GM18499 (cell line): ENCODE data around the gene CD200R1L.

Experiments
- ATAC-seq: cut with Tn5 transposase; IDR thresholded peaks from one replicate; pipeline ENCODE4 v1.9.1; 2021; ENCODE audit warnings: moderate number of reproducible peaks; ENCODE audit not compliant: insufficient read depth, unreplicated experiment

The CD200R1L gene

DNA sequence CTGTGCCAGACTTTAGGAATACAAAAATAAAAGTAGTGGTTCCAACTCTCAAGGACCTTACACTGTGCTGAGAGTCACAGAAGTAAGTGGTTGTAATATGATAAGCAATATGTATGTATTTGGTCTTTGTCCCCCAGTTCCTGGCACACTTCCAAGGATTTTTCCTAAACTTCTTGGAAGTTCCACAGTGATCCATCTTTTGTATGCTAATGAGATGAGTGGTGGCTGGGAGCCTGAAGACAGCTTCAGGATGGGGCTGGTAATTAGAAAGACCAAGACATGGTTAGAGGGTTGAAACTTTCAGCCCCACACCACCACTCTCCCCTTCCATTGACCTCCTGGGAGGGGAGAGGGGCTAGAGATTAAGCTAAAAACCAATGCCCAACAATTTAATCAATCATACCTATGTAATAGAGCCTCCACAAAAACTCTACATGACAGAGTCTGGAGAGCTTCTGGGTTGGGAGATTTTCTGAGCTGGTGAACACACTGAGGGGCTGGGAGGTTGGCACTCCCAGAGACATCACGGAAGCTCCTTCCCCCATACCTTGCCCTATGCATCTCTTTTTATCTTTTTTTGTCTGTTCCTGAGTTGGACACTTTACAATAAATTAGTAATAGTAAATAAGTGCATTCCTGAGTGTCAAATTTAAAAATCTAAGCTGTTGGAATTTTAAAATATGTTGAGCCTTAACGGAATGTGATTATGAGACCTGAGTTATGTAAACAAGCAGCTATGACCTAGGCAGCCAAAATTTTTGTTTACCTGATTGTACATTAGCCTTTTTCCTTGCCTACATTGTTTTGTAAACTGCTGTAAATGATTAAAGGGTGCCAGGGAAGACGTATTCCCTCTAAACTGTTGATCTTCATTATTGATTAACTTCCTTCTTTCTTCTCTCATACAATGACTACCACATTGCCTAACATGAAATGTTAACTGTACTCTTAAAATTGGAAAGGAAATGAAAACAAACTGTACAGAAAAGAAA, 24.3 kb downstream of the CD200R1L start:
- no peak for ATAC-seq

DNA sequence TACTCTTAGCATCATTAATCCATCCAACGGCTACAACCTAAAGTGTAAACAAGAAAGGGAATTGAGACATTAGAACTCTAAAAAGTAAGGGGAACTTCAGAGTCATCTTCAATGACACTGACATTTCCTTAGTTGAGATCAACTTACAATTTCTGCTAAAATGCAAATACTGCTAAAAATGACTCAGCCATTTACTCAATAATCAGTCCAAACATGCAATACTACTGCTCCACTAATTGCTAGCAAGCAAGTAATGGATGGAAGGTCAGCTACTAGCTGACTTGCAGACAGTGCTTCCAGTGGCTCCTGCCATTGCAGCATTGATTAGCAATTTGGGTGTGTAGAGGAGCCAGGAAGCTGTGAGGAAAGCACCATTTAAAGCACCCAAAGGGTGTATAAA, 28.4 kb downstream of the CD200R1L start:
- ATAC-seq: no peak

DNA sequence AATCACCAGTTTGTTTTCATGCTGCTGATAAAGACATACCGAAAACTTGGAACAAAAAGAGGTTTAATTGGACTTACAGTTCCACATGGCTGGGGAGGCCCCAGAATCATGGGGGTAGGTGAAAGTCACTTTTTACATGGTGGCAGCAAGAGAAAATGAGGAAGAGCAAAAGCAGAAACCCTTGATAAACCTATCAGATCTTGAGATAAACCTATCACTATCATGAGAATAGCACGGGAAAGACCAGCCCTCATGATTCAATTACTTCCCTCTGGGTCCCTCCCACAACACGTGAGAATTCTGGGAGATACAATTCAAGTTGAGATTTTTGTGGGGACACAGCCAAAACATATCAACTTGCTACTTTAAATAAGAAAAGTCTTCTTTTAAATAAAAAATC, 28.9 kb downstream of the CD200R1L start:
- ATAC-seq: no peak

DNA sequence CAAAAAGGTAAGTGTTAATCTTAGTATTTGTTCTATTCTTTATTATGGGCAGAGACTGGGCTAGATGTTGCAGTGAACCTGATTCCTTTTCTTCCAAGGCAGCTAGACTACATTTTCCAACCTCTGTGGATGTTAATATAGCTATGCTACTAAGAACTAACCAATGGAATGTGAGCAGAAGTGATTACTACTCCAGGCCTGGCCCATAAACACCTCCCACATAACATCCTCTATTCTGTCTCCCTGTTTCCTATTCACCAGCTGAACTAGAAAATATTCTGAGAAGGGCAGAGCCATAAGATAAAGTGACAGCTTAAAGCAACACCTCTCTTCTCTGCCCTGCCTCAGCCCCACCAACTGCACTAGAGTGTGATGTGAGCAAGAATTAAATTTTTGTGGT, 29.4 kb downstream of the CD200R1L start:
- ATAC-seq: no peak

DNA sequence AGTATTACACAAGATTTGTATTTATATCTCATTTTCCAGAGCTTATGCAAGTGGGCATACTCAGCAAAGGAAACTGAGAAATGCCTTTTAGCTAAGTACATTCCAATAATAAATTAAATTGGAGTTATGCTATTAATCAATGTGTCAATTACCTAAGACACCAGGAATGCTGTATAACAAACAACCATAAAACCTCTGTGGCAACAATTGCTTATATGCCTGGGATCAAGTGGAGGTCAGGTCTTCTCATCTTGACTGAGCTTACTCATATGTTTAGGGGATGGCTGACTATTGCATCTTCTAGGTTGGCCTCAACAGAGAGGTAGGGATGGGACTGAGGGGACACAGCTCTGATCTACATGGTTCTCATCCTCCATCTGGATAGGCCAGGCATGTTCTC, 30.7 kb downstream of the CD200R1L start:
- ATAC-seq: no peak

DNA sequence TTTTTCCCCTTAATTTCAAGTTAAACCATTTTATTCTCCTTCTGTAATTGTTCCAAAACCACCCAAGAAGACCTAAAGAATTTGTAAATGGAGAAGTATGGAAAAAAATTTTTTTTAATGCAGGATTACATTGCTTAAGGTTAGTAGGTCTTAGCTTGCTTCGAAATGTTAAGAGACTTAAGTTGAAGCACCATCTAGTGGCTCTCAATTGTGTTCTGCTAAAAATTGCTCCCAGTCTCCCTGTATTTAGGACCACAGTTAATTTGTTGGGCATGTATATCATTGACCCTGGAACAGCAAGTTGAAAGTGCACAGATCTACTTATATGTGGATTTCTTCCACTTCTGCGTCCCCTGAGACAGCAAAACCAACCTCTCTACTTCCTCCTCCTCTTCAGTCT, 32.4 kb downstream of the CD200R1L start:
- no peak for ATAC-seq

DNA sequence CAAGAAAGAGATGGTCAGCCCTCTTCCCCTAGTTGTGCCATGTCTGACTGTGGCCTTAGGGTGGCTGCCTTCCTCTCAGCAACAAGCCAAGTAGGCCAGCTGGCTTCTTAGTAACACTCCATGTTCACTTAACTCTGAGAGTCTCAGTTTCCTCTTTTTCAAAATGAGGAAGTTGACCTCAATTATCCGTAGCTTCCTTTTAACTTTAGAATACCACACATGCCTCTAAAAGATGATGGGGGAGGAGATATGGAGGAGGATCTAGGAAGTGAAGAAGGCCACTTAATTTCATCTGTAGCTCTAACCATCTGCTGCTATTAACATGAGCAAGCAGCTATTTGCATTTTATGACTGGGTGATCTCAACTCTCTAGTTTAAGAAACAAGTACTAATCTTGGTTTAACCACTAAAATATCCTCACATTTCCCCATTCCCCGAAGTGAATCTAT, 32.9 kb downstream of the CD200R1L start:
- no peak for ATAC-seq

DNA sequence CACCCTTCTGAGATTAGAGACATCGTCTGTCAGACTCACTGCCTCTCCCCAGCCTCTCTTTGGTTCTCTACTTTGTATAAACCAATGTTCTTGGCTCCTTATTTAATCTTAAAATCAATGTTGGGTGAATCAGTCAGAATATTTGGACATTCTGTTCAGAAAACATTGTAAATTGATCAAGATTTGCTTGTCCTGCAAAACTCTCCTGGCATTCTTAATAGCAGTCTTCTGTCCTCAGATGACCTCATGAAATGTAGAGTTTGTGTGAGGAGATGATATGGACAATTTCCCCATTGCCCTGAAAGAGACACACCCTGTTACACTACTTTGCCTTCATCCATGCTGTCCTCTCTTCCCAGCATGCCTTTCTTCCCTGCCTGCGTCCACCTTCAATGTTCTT, 33.6 kb downstream of the CD200R1L start:
- ATAC-seq: no peak

DNA sequence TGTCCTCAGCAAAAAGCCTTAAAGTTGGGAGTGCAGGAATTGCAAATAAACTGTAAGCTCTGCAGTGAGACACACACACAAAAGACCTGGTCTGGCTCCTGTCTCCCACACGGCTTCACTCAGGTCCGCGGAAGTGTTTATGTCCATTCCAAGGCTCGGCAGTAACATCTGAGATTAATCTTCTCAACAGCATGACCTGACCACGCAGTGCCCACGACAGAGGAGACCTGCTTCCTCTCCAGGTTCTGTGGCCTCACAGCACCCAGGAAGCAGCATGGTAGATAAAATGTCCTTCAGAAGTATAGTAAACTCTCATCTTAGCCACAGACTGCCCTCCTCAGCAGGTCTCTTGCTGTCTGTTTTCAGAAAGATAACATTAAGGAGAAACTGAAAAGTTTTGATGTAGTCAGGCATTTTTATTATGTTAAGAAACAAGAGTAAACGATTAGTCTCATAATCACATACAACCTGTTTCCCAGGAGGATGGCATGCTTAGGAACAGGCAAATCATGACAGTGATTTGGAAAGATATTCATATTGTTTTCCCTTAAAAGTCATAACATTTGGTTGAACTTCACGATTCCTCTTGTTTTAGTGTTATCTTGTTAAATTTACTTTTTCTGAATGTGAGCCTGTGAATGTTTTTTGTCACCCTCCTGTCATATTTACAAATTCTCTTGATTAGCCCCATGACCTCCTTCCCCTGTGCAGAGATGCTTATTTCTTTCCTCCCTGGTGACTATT, 34.6 kb downstream of the CD200R1L start:
- no peak for ATAC-seq

DNA sequence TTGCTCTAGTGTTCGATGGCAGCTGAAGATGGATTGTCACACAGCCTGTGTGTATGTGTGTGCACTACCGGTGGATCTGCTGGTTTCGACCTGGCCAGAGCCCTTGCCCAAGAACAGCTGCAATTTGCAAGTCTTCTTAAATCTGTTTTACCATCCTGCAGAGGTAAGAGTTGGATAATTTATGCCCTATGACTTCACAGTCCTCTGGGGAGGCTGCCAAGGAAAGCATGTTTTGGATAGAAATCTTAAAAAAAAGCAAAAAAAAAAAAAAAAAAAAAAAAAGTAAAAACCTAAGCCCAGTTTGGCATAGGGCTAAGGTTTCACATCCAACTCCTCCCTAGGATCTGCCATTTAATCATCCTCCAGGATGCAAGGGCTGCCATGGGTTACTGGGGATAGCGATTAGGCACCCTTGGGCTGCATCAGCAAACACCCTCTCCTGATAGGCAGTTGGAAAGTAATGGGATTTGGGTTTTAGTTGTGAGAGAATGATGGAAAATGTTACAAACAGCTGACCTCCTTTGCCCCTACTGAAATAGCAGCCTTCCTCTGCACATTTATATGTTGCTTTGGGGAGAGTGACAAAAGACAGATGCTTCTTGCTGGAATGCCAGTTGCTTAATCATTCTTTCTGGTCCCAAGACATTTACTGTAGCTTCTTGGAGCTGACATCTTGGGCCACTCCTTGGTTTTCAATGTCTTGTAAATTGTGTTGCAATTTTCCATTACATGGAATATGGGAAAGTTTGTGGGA, 35.4 kb downstream of the CD200R1L start:
- ATAC-seq: no peak

DNA sequence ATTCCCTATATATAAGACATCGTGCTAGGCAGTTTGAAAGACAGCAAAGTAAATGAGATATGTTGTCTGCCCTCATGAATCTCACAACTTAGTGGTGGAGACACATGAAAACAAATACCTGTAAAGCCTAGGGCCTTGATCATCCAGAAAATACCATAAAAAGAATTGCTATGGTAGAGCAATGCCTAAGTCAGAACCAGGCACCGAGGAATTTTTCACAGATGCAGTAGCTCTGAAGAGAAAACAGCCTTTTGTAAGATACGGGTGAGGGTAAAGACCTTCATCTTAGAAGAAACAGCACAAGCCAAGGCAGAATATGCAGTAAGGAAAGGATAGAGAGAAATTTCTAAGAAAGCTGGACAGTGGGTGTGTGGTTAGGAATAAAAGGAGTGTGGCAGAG, 36.1 kb downstream of the CD200R1L start:
- ATAC-seq: no peak

DNA sequence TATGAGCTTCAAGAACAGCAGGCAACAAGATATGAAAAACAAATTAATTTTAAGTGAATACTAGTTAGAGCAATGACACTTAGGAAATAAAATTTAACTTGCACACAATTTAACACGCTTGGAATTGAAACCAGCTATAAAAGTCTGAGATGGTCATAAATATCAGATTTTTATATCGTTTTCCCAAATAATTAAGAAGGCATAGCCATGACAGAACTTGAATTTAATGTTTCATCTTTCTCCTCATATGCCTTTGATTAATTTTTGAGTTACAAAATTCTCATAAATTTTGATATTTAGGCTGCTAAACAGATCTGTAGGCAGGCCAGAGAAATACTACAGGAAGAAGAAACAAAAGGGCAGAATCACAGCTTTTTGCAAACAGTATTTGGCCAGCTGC, 38.5 kb downstream of the CD200R1L start:
- no peak for ATAC-seq

DNA sequence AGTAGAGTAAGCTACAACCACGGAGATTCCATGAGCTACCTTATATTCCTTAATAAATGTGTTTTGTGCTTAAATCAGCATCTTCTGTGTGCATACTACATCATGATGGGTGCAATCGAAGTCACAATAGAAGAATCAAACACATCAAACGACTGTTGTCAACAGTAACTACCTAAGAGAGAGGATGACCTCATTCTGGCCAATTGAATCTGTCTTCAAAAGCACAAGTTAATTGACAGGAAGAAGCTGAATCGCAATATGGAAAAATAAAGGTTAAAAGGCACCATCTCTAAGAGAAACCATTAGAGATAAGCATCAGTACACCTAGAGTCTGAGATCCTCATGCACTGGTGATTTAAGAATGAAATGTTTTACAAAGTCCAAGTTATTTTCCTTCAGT, 39.0 kb downstream of the CD200R1L start:
- no peak for ATAC-seq

DNA sequence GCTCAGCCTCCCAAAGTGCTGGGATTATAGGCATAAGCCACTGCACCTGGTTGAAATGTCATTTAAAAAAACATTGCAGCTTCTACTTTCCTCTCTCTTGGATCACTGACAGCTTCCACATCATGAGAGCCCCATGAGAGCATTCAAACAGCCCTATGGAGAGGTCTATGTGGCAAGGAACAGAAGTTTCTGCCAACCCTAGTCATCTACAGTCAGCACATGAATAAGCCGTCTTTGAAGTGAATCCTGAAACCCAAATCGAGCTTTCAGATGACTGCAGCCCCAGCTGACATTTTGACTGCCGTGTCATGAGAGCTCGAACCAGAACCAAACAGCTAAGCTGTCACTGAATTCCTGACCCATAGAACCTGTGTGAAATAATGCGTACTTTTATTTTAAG, 39.8 kb downstream of the CD200R1L start:
- ATAC-seq: no peak

DNA sequence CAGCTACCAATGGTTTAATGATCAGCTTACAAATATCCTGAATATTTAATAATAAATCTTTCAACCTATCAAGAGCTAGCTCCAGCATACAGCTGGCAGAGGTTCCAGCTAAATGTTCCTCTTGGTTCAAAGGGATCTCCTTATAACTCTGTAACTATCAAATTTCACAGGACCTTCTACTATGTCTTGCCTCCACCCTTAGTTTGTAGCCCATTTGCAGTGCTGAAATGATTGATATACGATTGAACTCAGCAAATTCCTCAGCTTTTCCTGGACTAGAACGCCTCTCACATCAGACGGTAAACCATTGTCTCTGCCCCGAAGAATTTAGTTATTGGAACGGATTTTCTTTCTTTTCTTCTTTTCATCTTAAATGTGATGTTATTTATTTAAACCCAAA, 41.5 kb downstream of the CD200R1L start:
- ATAC-seq: no peak

DNA sequence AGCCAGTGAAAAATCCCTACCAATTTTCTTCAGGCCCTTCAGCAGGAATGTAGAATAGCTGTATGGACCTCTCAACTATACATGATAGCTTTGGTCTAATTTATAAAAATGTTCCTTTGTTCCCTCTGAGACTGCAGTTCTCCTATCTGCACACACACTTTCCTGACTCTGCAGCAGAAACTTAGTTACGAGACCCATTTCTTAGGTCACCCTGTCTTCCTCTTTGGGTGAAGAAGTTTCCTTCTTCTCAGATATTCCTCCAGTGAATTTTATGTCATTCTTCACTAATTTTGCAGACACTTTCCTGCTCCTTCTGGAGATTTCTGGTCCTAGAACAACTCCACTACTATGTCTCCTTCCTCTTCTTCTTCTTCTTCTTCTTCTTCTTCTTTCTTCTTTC, 42.6 kb downstream of the CD200R1L start:
- no peak for ATAC-seq

DNA sequence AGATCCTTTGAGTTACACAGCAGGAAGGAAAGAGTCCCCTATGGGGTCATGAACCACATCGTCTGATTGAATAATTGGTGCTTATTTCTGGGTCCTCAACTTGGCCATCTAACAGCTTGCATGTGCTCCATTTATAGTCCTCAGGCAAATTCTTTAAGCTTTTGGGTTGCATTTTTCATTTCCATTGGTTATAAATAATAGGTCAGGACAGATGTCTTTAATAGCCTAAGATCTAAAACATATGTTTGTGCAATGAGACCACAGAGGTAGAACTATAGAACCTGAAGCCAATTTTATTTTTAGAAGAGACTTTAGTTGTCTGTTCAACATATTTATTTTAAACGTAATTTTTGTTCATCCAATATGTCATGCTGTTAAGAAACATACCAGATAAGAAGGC, 43.2 kb downstream of the CD200R1L start:
- no peak for ATAC-seq

DNA sequence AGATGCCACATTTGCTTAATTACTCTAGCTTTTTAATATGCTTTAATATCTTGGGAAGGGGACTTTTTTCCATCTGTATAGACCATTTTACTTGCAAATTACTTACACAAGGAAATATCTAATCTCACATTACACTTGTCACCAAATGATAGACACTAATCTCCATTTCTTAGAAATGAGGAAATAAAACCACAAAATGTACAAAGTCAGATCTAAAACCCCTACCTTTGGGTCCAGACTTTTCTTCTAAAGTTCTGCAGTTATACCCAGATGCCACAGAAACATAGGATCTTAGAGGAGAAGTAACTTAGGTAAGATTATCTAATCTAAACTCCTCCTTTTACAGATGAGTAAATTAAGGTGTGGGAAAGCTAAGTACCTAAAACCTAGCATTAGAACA, 44.3 kb downstream of the CD200R1L start:
- ATAC-seq: no peak

DNA sequence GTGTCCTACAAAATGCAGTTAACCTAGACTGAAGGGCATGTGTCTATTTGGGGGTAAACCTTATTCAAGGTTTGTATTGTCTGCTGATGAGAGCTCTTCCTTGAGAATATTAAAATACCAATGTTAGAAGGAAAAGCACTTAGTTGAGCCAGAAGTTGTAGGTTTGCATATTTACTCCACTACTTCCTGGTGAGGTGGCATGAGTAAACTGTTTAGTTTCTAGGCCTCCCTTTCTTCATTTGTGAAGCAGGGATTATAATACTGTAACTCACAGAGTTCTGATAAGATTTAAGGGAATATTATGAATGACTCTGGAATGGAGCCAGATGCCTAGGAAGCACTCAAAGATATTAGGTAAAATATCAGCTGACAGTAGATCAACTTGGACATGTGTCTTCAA, 46.7 kb downstream of the CD200R1L start:
- ATAC-seq: no peak

DNA sequence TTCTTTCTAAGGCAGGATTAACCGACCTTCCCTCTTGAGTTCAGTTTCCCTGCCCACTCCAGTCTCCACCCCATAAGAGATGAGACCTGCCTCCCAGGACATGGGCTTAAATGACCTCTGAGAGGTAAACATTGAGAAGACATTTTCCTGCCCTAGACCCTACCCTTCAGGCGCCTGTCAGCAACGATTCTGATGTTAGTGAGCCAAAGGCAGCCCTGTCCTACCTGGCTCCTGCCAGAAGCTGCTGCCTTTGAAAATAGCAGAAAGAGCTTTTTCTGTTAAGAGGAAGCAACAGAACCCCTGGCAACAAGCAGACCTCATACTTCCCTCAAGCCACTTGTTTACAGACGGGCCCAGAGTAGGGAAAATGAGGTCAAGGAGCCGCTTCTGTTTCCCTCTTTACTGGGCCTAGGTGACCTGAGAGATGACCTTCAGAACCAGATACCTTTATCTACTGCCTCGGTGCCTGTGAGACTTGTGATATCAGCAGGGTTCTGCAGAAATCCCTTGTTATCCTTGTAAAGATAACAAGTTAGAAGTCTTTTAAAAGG, 52.0 kb downstream of the CD200R1L start:
- no peak for ATAC-seq
